ENCODE results near the gene SLC27A5. TPM values are rescaled to one million over a fixed set of nuclear protein-coding genes. Genes with fewer than 3 reads are reported as not detected.

The SLC27A5 gene
- total and polyA plus RNA-seq, 2 of the 4 experiments (the other 2 are of a cell fraction): 7.7 to 11.2 TPM

- peak within 1 kb of the TSS; percentile 94 for H3K18ac ChIP-seq (ENCODE audit: low read depth, low read length)
- H4K20me1 ChIP-seq (ENCODE audit: insufficient read depth, low read length): peaks cover 12% of the 10 kb centered on the region
- peak within 1 kb of the TSS; percentile 81 for H3K4me3 ChIP-seq (ENCODE audit: insufficient read depth, low read depth, low read length)
- H3K27ac ChIP-seq (ENCODE audit: insufficient read depth, low read length): peak within 1 kb of the TSS; percentile 100
- no peaks in the 10 kb centered on the region for H3K27me3 ChIP-seq (ENCODE audit: control insufficient read depth, insufficient read depth, low read length)
- peaks cover 13% of the 10 kb centered on the region; the same call in 1 of the 2 replicates for H3K36me3 ChIP-seq (ENCODE audit: control insufficient read depth, insufficient read depth, low read length)
- H3K56ac ChIP-seq (ENCODE audit: extremely low read depth, insufficient read depth, low read length): peak within 1 kb of the TSS; percentile 98
- WGBS, 2 experiments (ENCODE audit: extremely low coverage in 2 of 2, insufficient read length in 1 of 2): 0% methylated on average over 30 of the region's 62 CpGs; no CpG with 5 or more reads in 1 of the 2 experiments
- intact Hi-C loops (cut with micrococcal nuclease) (loop anchor here (2.0 kb wide), 1 partner anchor 13 kb away; the partner anchor contains the start of gene TRIM28), in situ Hi-C loops (cut with MboI; ENCODE audit: low sequenced_read_pairs) (no loop called here), dilution Hi-C loops (cut with HindIII; ENCODE audit: low sequenced_read_pairs, unreplicated experiment) (no loop called here)
- H2AFZ ChIP-seq (replicated peaks; ENCODE audit: low read length, poor library complexity): peak within 1 kb of the TSS; percentile 100
- H3K9me1 ChIP-seq (ENCODE audit: insufficient read depth, low read length): peaks cover 28% of the 10 kb centered on the region
- peak within 1 kb of the TSS; percentile 32; the same call in 1 of the 2 replicates for H2BK20ac ChIP-seq (ENCODE audit: low read depth, low read length)
- H3K9me3 ChIP-seq (ENCODE audit: control insufficient read depth, insufficient read depth, low read length): no peaks in the 10 kb centered on the region
- peak within 1 kb of the TSS; percentile 100 for H2AK9ac ChIP-seq (replicated peaks; ENCODE audit: low read depth, low read length, poor library complexity)
- H4K8ac ChIP-seq (ENCODE audit: low read depth in 2 of 2, low read length in 2 of 2): peak within 1 kb of the TSS; percentile 100
- H3K79me1 ChIP-seq (ENCODE audit: low read depth in 1 of 2, low read length in 2 of 2): peaks cover 18 to 58% of the 10 kb centered on the region in 2 experiments
- peak within 1 kb of the TSS; percentile 91 for H3K4me2 ChIP-seq (ENCODE audit: low read depth, low read length)
- peak within 1 kb of the TSS; percentile 95 for H4K5ac ChIP-seq (ENCODE audit: low read depth, low read length)
- no TSS peak for BruUV-seq (replicated peaks)
- H3K23ac ChIP-seq (ENCODE audit: low read depth, low read length): peak within 1 kb of the TSS; percentile 99
- peak within 1 kb of the TSS; percentile 99 for H4K91ac ChIP-seq (ENCODE audit: insufficient read depth, low read depth, low read length)
- peaks cover 32% of the 10 kb centered on the region for H3K4me1 ChIP-seq (ENCODE audit: control insufficient read depth, insufficient read depth, low read length)
- H3K14ac ChIP-seq (replicated peaks; ENCODE audit: low read depth, low read length): peak within 1 kb of the TSS; percentile 99
- peak within 1 kb of the TSS; percentile 67; the same call in 1 of the 3 replicates for H2BK15ac ChIP-seq (ENCODE audit: low read depth, low read length)
- POLR2A ChIA-PET (ENCODE audit: unreplicated experiment): no interaction called here
- peak within 1 kb of the TSS; percentile 100 for H2BK5ac ChIP-seq (ENCODE audit: low read depth, low read length, poor library complexity, severe bottlenecking)
- H3K9ac ChIP-seq (ENCODE audit: low read depth, low read length): peak within 1 kb of the TSS; percentile 99
- peak within 1 kb of the TSS; percentile 84 for H2BK120ac ChIP-seq (ENCODE audit: low read depth, low read length)
- ATAC-seq (ENCODE audit: low read depth): peak; percentile 1
- no peak for TF ChIP-seq CTCF (conservative IDR thresholded peaks at IDR 0.05; ENCODE audit: low read depth, low read length)
- TF ChIP-seq MXI1 (IDR thresholded peaks at IDR 0.05; ENCODE audit: borderline replicate concordance, low read depth, low read length): 0 out of 2 replicates have a peak, but pooled peaks have one; percentile 18
- H3K4ac ChIP-seq (ENCODE audit: low read depth, low read length): peak within 1 kb of the TSS; percentile 99
- CTCF ChIA-PET: no interaction called here
- DNase-seq: no peak
- peak within 1 kb of the TSS; percentile 99 for H2AK5ac ChIP-seq (ENCODE audit: low read depth, low read length)
These were observed 46.4 kb upstream of the SLC27A5 start, which contains the start of gene UBE2M for GRCh38 chr19:58558066-58558622. Gene UBE2M (minus strand): TSS chr19:58558611. CDS start chr19:58558381, 230 bp downstream.
